B cell (primary cell): ENCODE results near the gene TFF2. TPM values are rescaled to one million over a fixed set of nuclear protein-coding genes. Genes with fewer than 3 reads are reported as not detected.

Experiments used
- ATAC-seq: fragments of 200-7000 bp; cut with Tn5 transposase; one replicate; pipeline ENCODE4 v1.10.0; 2021; ENCODE audit warnings: low read depth, mild to moderate bottlenecking, moderate number of reproducible peaks, moderate library complexity
- CTCF ChIA-PET: fragments of 350-600 bp; sonication (Branson Sonifier 250); formaldehyde crosslinking; loops from one replicate; lab custom pipeline; 2021; ENCODE audit warnings: antibody characterized with exemption, inconsistent platforms; lab: Charles Lee
- POLR2A ChIA-PET: fragments of 350-600 bp; sonication (Branson Sonifier 250); formaldehyde crosslinking; loops from one replicate; lab custom pipeline; 2021; ENCODE audit warnings: antibody characterized with exemption; lab: Charles Lee
- DNase-seq: peaks from one replicate; pipeline ENCODE4 v3.0.0; 2013
- H2AFZ ChIP-seq: 2 replicates; pipeline ENCODE4 v1.6.1; 2012; ENCODE audit warnings: mild to moderate bottlenecking, low read depth, low read length; ENCODE audit not compliant: insufficient read depth, poor library complexity, severe bottlenecking
- H3K27ac ChIP-seq, 2 donors: 1 replicate in 1 of 2; 2 replicates in 1 of 2; pipeline ENCODE4 v1.5.1; 2012 to 2013; ENCODE audit warnings: low read length in 2 of 2, mild to moderate bottlenecking in 2 of 2, moderate library complexity in 1 of 2
- H3K27me3 ChIP-seq, 4 experiments: fragments of 200-600 bp in 1 of 4; sonication (generic) in 1 of 4; replicated peaks in 1 of 4; 1 replicate in 2 of 4; 2 replicates in 2 of 4; pipeline versions ENCODE4 v1.6.1 to v1.7.0; 2013 to 2016; ENCODE audit warnings: low read length in 3 of 4, mild to moderate bottlenecking in 2 of 4, mixed read lengths in 1 of 4, moderate library complexity in 1 of 4; ENCODE audit not compliant: insufficient read depth in 4 of 4, control insufficient read depth in 3 of 4; ENCODE audit errors: control extremely low read depth in 1 of 4
- H3K36me3 ChIP-seq, 2 experiments: replicated peaks in 1 of 2; 1 replicate in 1 of 2; 2 replicates in 1 of 2; pipeline versions ENCODE4 v1.6.1 to v1.7.1; 2013; ENCODE audit warnings: low read length in 1 of 2; ENCODE audit not compliant: insufficient read depth in 2 of 2, control insufficient read depth in 1 of 2; ENCODE audit errors: control extremely low read depth in 1 of 2, extremely low read depth in 1 of 2
- H3K4me1 ChIP-seq, 2 donors: fragments of 200-600 bp in 1 of 2; sonication (generic) in 1 of 2; 1 replicate in 1 of 2; 2 replicates in 1 of 2; pipeline versions ENCODE4 v1.5.1 to v1.6.1; 2013 to 2017; ENCODE audit warnings: low read length in 2 of 2; ENCODE audit not compliant: control insufficient read depth in 2 of 2, insufficient read depth in 2 of 2
- H3K4me2 ChIP-seq: replicated peaks from 2 replicates; pipeline ENCODE3; 2012; ENCODE audit warnings: mild to moderate bottlenecking, low read depth, low read length; ENCODE audit not compliant: poor library complexity, severe bottlenecking
- H3K4me3 ChIP-seq, 5 experiments: fragments of 200-600 bp in 1 of 5; sonication (generic) in 1 of 5; 1 replicate in 3 of 5; 2 replicates in 2 of 5; pipeline versions ENCODE4 v1.5.1 to v1.7.0; 2011 to 2016; ENCODE audit warnings: low read length in 4 of 5, mild to moderate bottlenecking in 4 of 5, low read depth in 2 of 5, control low read depth in 1 of 5, moderate library complexity in 1 of 5; ENCODE audit not compliant: insufficient read depth in 1 of 5; ENCODE audit errors: control extremely low read depth in 1 of 5, extremely low read depth in 1 of 5
- H3K79me2 ChIP-seq: fragments of 200-600 bp; sonication (generic); one replicate; pipeline ENCODE4 v1.6.0; 2016; ENCODE audit warnings: low read length; ENCODE audit not compliant: control insufficient read depth, insufficient read depth
- H3K9ac ChIP-seq: fragments of 200-600 bp; sonication (generic); 2 replicates; pipeline ENCODE4 v1.6.1; 2017; ENCODE audit warnings: mild to moderate bottlenecking, low read length, moderate library complexity
- H3K9me3 ChIP-seq, 3 donors: one replicate each; pipeline versions ENCODE4 v1.6.1 to v1.7.1; 2013; ENCODE audit warnings: low read length in 2 of 3; ENCODE audit not compliant: control insufficient read depth in 2 of 3, insufficient read depth in 1 of 3; ENCODE audit errors: control extremely low read depth in 1 of 3
- H4K20me1 ChIP-seq: 2 replicates; pipeline ENCODE4 v1.6.0; 2012; ENCODE audit warnings: mild to moderate bottlenecking, low read length; ENCODE audit not compliant: insufficient read depth, control insufficient read depth, poor library complexity, severe bottlenecking
- H3K27ac Mint-ChIP-seq: one replicate; pipeline ENCODE4 v1.8.0; 2021; ENCODE audit warnings: mixed read lengths
- H3K27me3 Mint-ChIP-seq: one replicate; pipeline ENCODE4 v1.8.0; 2021; ENCODE audit warnings: mixed read lengths
- H3K4me1 Mint-ChIP-seq: one replicate; pipeline ENCODE4 v1.8.0; 2021; ENCODE audit warnings: mixed read lengths
- H3K4me3 Mint-ChIP-seq: one replicate; pipeline ENCODE4 v1.8.0; 2021; ENCODE audit warnings: mixed read lengths
- H3K9me3 Mint-ChIP-seq: one replicate; pipeline ENCODE4 v1.8.0; 2022; ENCODE audit warnings: mixed read lengths; ENCODE audit not compliant: insufficient read depth
- EZH2 ChIP-seq: IDR thresholded peaks from 2 replicates; pipeline ENCODE4 v1.6.1; 2012; ENCODE audit warnings: borderline replicate concordance, low read depth, mild to moderate bottlenecking, moderate library complexity, low read length; ENCODE audit not compliant: insufficient read depth, poor library complexity, severe bottlenecking
- WGBS: methylation state at CpG from one replicate; pipeline ENCODE4 v1.1.5; 2013; ENCODE audit warnings: missing lambda C conversion rate; ENCODE audit not compliant: insufficient coverage; 5-methylcytosine and 5-hydroxymethylcytosine counted together
- intact Hi-C: fragments of 100-400 bp; cut with micrococcal nuclease; formaldehyde crosslinking; loops from one replicate; pipeline ENCODE4 v1.10.0; 2022
- polyA plus RNA-seq: library from polyadenylated mRNA; depleted of rRNA; stranded (reverse); fragments of >200 nt; gene quantifications from 2 replicates; pipeline ENCODE4 v1.2.3, GENCODE V29; 2012
- total RNA-seq, 2 donors: library from RNA; stranded (reverse); fragments of 120-200 nt in 1 of 2; gene quantifications; 1 replicate in 1 of 2; 2 replicates in 1 of 2; pipeline versions ENCODE4 v1.2.3 to v1.2.4, GENCODE V29; 2013 to 2022
- TF ChIP-seq, protein P1 (sequence below): fragments of 200-600 bp; IDR thresholded peaks from one replicate; pipeline ENCODE4 v1.8.0; 2022; ENCODE audit warnings: antibody characterized with exemption, mild to moderate bottlenecking

Gene TFF2
- total and polyA plus RNA-seq, 2 donors (not counting 1 experiment from before 2014, with no cell fraction given): not detected

- Histone ChIP-seq H3K9ac (no peak overlapping the region), H4K20me1 (no peaks in the 10 kb centered on the region), H3K4me2 (peak overlapping the region; percentile 17), H3K4me1 (peaks cover 7 to 14% of the 10 kb centered on the region in 2 donors), H3K27ac (no peak overlapping the region), H3K79me2 (no peaks in the 10 kb centered on the region), H3K9me3 (peaks cover 0 to 3% (median 0%) of the 10 kb centered on the region in 3 donors), H3K27me3 (peaks cover 0 to 42% (median 13%) of the 10 kb centered on the region in 4 experiments), H3K36me3 (no peaks in the 10 kb centered on the region), H3K4me3 (no peak overlapping the region), H2AFZ (no peak overlapping the region)
- ChIA-PET POLR2A (interaction anchor here (0.6 kb wide), 1 partner anchor 248 kb away, joined by 4 read pairs; no protein-coding TSS in a partner anchor), CTCF (interaction anchor here (0.6 to 4.8 kb wide), 18 partner anchors 8 to 399 kb away, joined by 3 to 39 read pairs (median 6); no protein-coding TSS in a partner anchor)
- peaks cover 26% of the 10 kb centered on the region for H3K27me3 Mint-ChIP-seq
- H3K9me3 Mint-ChIP-seq: no peaks in the 10 kb centered on the region
- no peak overlapping the region for H3K4me3 Mint-ChIP-seq
- ATAC-seq (no peak), DNase-seq (no peak)
- no peak overlapping the region for H3K27ac Mint-ChIP-seq
- intact Hi-C loops: loop anchor here (1.0 kb wide), 2 partner anchors 141 to 228 kb away; no protein-coding TSS in a partner anchor
- TF ChIP-seq, protein P1, sequence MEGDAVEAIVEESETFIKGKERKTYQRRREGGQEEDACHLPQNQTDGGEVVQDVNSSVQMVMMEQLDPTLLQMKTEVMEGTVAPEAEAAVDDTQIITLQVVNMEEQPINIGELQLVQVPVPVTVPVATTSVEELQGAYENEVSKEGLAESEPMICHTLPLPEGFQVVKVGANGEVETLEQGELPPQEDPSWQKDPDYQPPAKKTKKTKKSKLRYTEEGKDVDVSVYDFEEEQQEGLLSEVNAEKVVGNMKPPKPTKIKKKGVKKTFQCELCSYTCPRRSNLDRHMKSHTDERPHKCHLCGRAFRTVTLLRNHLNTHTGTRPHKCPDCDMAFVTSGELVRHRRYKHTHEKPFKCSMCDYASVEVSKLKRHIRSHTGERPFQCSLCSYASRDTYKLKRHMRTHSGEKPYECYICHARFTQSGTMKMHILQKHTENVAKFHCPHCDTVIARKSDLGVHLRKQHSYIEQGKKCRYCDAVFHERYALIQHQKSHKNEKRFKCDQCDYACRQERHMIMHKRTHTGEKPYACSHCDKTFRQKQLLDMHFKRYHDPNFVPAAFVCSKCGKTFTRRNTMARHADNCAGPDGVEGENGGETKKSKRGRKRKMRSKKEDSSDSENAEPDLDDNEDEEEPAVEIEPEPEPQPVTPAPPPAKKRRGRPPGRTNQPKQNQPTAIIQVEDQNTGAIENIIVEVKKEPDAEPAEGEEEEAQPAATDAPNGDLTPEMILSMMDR: no peak
- TF ChIP-seq EZH2: no peak
- peaks cover 4% of the 10 kb centered on the region for H3K4me1 Mint-ChIP-seq
- WGBS: 57% methylated on average over 22 of the region's 23 CpGs
Measured at GRCh38 chr21:42308914-42309752, 41.7 kb downstream of the TFF2 start.
